ENCODE results near the gene FGD4.

- TF ChIP-seq POLR2A (IDR thresholded peaks at IDR 0.05; ENCODE audit: low read depth, low read length) (no peak), ELK1 (IDR thresholded peaks at IDR 0.05; ENCODE audit: borderline replicate concordance, low read depth, low read length) (no peak), CTCF (conservative IDR thresholded peaks at IDR 0.05; ENCODE audit: low read depth, low read length) (no peak), MAZ (IDR thresholded peaks at IDR 0.05; ENCODE audit: borderline replicate concordance, low read depth, low read length) (no peak), RAD21 (IDR thresholded peaks at IDR 0.05; ENCODE audit: low read length) (no peak), FOS (IDR thresholded peaks at IDR 0.05; ENCODE audit: low read depth, low read length) (no peak), RCOR1 (IDR thresholded peaks at IDR 0.05; ENCODE audit: insufficient replicate concordance, low read length) (no peak)
Measured at GRCh38 chr12:32688786-32689185, 289.4 kb downstream of the FGD4 start.

Measured in IMR-90 (cell line).